AG04449 (cell line): Measurements from ENCODE around the gene CES3.
"Not testable (repeated sequence)": the region's sequence is repeated elsewhere in the genome, so short reads cannot be mapped to it uniquely, and the experiment has no call there.

Experiments
- CTCF ChIA-PET: fragments of 350-600 bp; formaldehyde crosslinking; extraction: SDS; loops from one replicate; lab custom pipeline; 2021; ENCODE audit warnings: antibody characterized with exemption; lab: Yijun Ruan, JAX
- POLR2A ChIA-PET: fragments of 400-600, 350-600 bp; formaldehyde crosslinking; extraction: SDS; loops from one replicate; lab custom pipeline; 2020; ENCODE audit warnings: antibody characterized with exemption, inconsistent platforms; lab: Yijun Ruan, JAX
- DNase-seq: peaks from one replicate; pipeline ENCODE4 v3.0.0-alpha.2; 2010; ENCODE audit warnings: low read depth, low spot score
- H3K4me3 ChIP-seq: 2 replicates; pipeline ENCODE4 v1.5.1; 2011; ENCODE audit warnings: low read depth, mild to moderate bottlenecking, control low read depth, low read length
- CTCF ChIP-seq: IDR thresholded peaks from one replicate; pipeline ENCODE4 v1.5.1; 2011; ENCODE audit warnings: mild to moderate bottlenecking, moderate library complexity, low read length, control low read depth, inconsistent platforms; ENCODE audit not compliant: insufficient read depth; ENCODE audit errors: missing control alignments

CES3 gene

GRCh38 chr16:66984892-66985311 lies 23.8 kb downstream of the CES3 start:
- ChIA-PET CTCF (interaction anchor here (0.6 to 8.0 kb wide), 5 partner anchors 7 to 301 kb away, joined by 3 to 50 read pairs (median 6); partner anchors contain the start of gene CES3), POLR2A (no interaction called here)
- no peak for DNase-seq
- TF ChIP-seq CTCF: no peak
- no peak overlapping the region for H3K4me3 ChIP-seq

GRCh38 chr16:66986559-66986958 lies 25.5 kb downstream of the CES3 start:
- POLR2A ChIA-PET: no interaction called here
- TF ChIP-seq CTCF: no peak
- CTCF ChIA-PET: interaction anchor here (1.0 to 8.0 kb wide), 3 partner anchors 9 to 27 kb away, joined by 3 to 50 read pairs (median 6); partner anchors contain the start of gene CES3
- H3K4me3 ChIP-seq: no peak overlapping the region
- no peak for DNase-seq

GRCh38 chr16:66988197-66988788 lies 27.2 kb downstream of the CES3 start, which contains the start of gene CES4A:
Gene CES4A, plus strand, starts transcription at chr16:66988589. Its CDS starts 184 bp downstream, at chr16:66988773.
- H3K4me3 ChIP-seq: no peak within 1 kb of the TSS
- POLR2A ChIA-PET: no interaction called here
- CTCF ChIA-PET: interaction anchor here (0.9 to 8.0 kb wide), 7 partner anchors 10 to 197 kb away, joined by 3 to 50 read pairs (median 4); no protein-coding TSS in a partner anchor
- TF ChIP-seq CTCF: no peak
- no peak for DNase-seq

GRCh38 chr16:66991545-66992077 lies 30.5 kb downstream of the CES3 start:
- no peak for TF ChIP-seq CTCF
- ChIA-PET CTCF (interaction anchor here (1.0 to 8.0 kb wide), 9 partner anchors 14 to 194 kb away, joined by 3 to 50 read pairs (median 4); no protein-coding TSS in a partner anchor), POLR2A (no interaction called here)
- no peak overlapping the region for H3K4me3 ChIP-seq
- no peak for DNase-seq

- POLR2A ChIA-PET, DNase-seq, H3K4me3 ChIP-seq: not testable (repeated sequence)
- CTCF ChIA-PET: interaction anchor here (2.2 to 2.6 kb wide), 2 partner anchors 24 to 107 kb away, joined by 8 to 9 read pairs; no protein-coding TSS in a partner anchor
Observed at GRCh38 chr16:66993558-66993957, 32.5 kb downstream of the CES3 start.

- no peak overlapping the region for H3K4me3 ChIP-seq
- TF ChIP-seq CTCF: no peak
- ChIA-PET CTCF (interaction anchor here (0.9 to 1.4 kb wide), 3 partner anchors 19 to 159 kb away, joined by 3 to 7 read pairs (median 4); no protein-coding TSS in a partner anchor), POLR2A (no interaction called here)
- DNase-seq: peak; percentile 24
Observed at GRCh38 chr16:66996324-66996982, 35.4 kb downstream of the CES3 start.
